WTC11 (cell line): Measurements from ENCODE around the gene TNIP2.

Experiments
- CREM ChIP-seq: sonication (generic); formaldehyde crosslinking; IDR thresholded peaks from 2 replicates; pipeline ENCODE4 v1.8.1; 2022; ENCODE audit warnings: mild to moderate bottlenecking, missing genetic modification reagents, moderate library complexity
- HMGA2 ChIP-seq: fragments of 250-450 bp; sonication (Bioruptor Pico); IDR thresholded peaks from 2 replicates; pipeline ENCODE4 v1.4.0; 2021; ENCODE audit warnings: mild to moderate bottlenecking, moderate library complexity
- IRF2 ChIP-seq: sonication (generic); formaldehyde crosslinking; IDR thresholded peaks from 2 replicates; pipeline ENCODE4 v1.8.0; 2022; ENCODE audit warnings: low read depth, missing genetic modification reagents, borderline replicate concordance
- JAZF1 ChIP-seq: fragments of 250-450 bp; sonication (Bioruptor Pico); IDR thresholded peaks from 2 replicates; pipeline ENCODE4 v1.9.0; 2021; ENCODE audit warnings: moderate library complexity, mild to moderate bottlenecking, inconsistent platforms
- JUN ChIP-seq: sonication (generic); formaldehyde crosslinking; IDR thresholded peaks from 2 replicates; pipeline ENCODE4 v1.8.0; 2023; ENCODE audit warnings: mild to moderate bottlenecking, missing genetic modification reagents
- KAT7 ChIP-seq: sonication (generic); formaldehyde crosslinking; IDR thresholded peaks from 2 replicates; pipeline ENCODE4 v1.8.1; 2023; ENCODE audit warnings: missing genetic modification reagents, mild to moderate bottlenecking, borderline replicate concordance
- ZNF138 ChIP-seq: sonication (generic); formaldehyde crosslinking; conservative IDR thresholded peaks from 2 replicates; pipeline ENCODE4 v1.8.1; 2022; ENCODE audit warnings: mild to moderate bottlenecking, moderate library complexity, missing genetic modification reagents
- TF ChIP-seq, protein P1 (sequence below): fragments of 200-600 bp; IDR thresholded peaks from 2 replicates; pipeline ENCODE4 v1.8.0; 2022; ENCODE audit warnings: antibody characterized with exemption
- TF ChIP-seq, protein P2 (sequence below): sonication (generic); formaldehyde crosslinking; IDR thresholded peaks from 2 replicates; pipeline ENCODE4 v1.8.1; 2023; ENCODE audit warnings: mild to moderate bottlenecking, missing genetic modification reagents, borderline replicate concordance
- TF ChIP-seq, protein P3 (sequence below): sonication (generic); formaldehyde crosslinking; IDR thresholded peaks from 2 replicates; pipeline ENCODE4 v1.8.0; 2022; ENCODE audit warnings: mild to moderate bottlenecking, missing genetic modification reagents
- TF ChIP-seq, protein P4 (sequence below): sonication (generic); formaldehyde crosslinking; IDR thresholded peaks from 2 replicates; pipeline ENCODE4 v1.8.1; 2023; ENCODE audit warnings: mild to moderate bottlenecking, missing genetic modification reagents, moderate library complexity

DNA sequence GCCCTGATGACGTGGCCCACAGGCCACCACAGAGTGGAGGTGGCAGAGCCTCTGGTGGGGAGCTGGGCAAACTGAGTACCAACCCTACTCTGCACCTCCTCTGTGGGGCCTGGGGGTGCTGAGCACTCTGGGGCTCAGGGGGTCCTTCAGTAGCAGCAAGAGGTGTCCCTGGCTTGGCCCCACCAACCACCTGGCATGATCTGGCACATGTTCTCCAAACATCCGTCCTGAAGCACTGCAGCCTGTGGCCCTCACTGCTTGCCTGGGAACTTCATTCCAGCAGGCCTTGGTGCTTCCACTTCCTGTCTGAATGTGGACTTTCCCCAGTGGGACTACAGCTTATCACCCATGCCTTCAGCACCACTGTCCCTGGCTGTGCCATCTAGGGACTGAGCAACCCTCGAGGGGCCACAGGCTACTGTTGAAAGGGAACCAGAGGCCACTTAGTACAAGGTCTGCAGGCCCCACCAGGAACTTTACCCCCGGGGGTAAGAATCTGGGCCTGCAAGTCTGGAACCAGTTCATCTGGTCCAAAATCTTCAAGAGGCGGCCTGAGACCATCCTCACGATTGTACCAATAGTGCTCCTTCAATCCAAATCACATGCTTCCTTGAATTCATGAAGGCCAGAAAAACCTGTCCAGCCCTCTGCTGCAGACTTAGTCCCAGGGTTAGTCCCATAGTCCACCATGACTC is 13.2 kb downstream of the TNIP2 start:
- TF ChIP-seq, protein P1, sequence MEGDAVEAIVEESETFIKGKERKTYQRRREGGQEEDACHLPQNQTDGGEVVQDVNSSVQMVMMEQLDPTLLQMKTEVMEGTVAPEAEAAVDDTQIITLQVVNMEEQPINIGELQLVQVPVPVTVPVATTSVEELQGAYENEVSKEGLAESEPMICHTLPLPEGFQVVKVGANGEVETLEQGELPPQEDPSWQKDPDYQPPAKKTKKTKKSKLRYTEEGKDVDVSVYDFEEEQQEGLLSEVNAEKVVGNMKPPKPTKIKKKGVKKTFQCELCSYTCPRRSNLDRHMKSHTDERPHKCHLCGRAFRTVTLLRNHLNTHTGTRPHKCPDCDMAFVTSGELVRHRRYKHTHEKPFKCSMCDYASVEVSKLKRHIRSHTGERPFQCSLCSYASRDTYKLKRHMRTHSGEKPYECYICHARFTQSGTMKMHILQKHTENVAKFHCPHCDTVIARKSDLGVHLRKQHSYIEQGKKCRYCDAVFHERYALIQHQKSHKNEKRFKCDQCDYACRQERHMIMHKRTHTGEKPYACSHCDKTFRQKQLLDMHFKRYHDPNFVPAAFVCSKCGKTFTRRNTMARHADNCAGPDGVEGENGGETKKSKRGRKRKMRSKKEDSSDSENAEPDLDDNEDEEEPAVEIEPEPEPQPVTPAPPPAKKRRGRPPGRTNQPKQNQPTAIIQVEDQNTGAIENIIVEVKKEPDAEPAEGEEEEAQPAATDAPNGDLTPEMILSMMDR, result no peak
- TF ChIP-seq JUN (CRISPR knock-in tag) (no peak), HMGA2 (CRISPR knock-in tag) (no peak), JAZF1 (CRISPR knock-in tag) (no peak), KAT7 (CRISPR knock-in tag) (no peak), IRF2 (CRISPR knock-in tag) (no peak), CREM (no peak), ZNF138 (CRISPR knock-in tag) (no peak)
- TF ChIP-seq, protein P2, sequence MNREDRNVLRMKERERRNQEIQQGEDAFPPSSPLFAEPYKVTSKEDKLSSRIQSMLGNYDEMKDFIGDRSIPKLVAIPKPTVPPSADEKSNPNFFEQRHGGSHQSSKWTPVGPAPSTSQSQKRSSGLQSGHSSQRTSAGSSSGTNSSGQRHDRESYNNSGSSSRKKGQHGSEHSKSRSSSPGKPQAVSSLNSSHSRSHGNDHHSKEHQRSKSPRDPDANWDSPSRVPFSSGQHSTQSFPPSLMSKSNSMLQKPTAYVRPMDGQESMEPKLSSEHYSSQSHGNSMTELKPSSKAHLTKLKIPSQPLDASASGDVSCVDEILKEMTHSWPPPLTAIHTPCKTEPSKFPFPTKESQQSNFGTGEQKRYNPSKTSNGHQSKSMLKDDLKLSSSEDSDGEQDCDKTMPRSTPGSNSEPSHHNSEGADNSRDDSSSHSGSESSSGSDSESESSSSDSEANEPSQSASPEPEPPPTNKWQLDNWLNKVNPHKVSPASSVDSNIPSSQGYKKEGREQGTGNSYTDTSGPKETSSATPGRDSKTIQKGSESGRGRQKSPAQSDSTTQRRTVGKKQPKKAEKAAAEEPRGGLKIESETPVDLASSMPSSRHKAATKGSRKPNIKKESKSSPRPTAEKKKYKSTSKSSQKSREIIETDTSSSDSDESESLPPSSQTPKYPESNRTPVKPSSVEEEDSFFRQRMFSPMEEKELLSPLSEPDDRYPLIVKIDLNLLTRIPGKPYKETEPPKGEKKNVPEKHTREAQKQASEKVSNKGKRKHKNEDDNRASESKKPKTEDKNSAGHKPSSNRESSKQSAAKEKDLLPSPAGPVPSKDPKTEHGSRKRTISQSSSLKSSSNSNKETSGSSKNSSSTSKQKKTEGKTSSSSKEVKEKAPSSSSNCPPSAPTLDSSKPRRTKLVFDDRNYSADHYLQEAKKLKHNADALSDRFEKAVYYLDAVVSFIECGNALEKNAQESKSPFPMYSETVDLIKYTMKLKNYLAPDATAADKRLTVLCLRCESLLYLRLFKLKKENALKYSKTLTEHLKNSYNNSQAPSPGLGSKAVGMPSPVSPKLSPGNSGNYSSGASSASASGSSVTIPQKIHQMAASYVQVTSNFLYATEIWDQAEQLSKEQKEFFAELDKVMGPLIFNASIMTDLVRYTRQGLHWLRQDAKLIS (CRISPR knock-in tag), result no peak
- TF ChIP-seq, protein P3, sequence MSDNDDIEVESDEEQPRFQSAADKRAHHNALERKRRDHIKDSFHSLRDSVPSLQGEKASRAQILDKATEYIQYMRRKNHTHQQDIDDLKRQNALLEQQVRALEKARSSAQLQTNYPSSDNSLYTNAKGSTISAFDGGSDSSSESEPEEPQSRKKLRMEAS, result no peak
- TF ChIP-seq, protein P4, sequence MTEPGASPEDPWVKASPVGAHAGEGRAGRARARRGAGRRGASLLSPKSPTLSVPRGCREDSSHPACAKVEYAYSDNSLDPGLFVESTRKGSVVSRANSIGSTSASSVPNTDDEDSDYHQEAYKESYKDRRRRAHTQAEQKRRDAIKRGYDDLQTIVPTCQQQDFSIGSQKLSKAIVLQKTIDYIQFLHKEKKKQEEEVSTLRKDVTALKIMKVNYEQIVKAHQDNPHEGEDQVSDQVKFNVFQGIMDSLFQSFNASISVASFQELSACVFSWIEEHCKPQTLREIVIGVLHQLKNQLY (CRISPR knock-in tag), result no peak
